BLaER1 (cell line): ENCODE results near the gene RIC1.
"Not testable (repeated sequence)": the region's sequence is repeated elsewhere in the genome, so short reads cannot be mapped to it uniquely, and the experiment has no call there.

Experiments used
- H3K27ac ChIP-seq: shearing (Covaris generic); formaldehyde crosslinking; 2 replicates; pipeline ENCODE4 v1.8.1; 2022
- H3K27me3 ChIP-seq: shearing (Covaris generic); formaldehyde crosslinking; 2 replicates; pipeline ENCODE4 v1.8.1; 2022
- H3K36me3 ChIP-seq: shearing (Covaris generic); formaldehyde crosslinking; 2 replicates; pipeline ENCODE4 v1.8.1; 2022
- H3K4me1 ChIP-seq: shearing (Covaris generic); formaldehyde crosslinking; 2 replicates; pipeline ENCODE4 v1.8.1; 2022
- H3K4me2 ChIP-seq: shearing (Covaris generic); formaldehyde crosslinking; 2 replicates; pipeline ENCODE4 v1.8.1; 2022
- H3K4me3 ChIP-seq: shearing (Covaris generic); formaldehyde crosslinking; 2 replicates; pipeline ENCODE4 v1.8.1; 2022
- H3K9ac ChIP-seq: shearing (Covaris generic); formaldehyde crosslinking; 2 replicates; pipeline ENCODE4 v1.8.1; 2022
- H3K9me3 ChIP-seq: shearing (Covaris generic); formaldehyde crosslinking; 2 replicates; pipeline ENCODE4 v1.8.1; 2022
- H4K20me1 ChIP-seq: shearing (Covaris generic); formaldehyde crosslinking; 2 replicates; pipeline ENCODE4 v1.8.1; 2022
- Cebpa-rat ChIP-seq: shearing (Covaris generic); IDR thresholded peaks from 2 replicates; pipeline ENCODE4 v1.8.1; 2022

Gene RIC1

GRCh38 chr9:5628530-5629311, at the start of gene RIC1:
Gene RIC1 (plus strand): TSS chr9:5629107. CDS start chr9:5629310, 203 bp downstream.
- peak within 1 kb of the TSS; percentile 94 for H3K27ac ChIP-seq
- H3K9ac ChIP-seq = peak within 1 kb of the TSS; percentile 95
- peaks cover 47% of the 10 kb centered on the region for H4K20me1 ChIP-seq
- no peaks in the 10 kb centered on the region for H3K27me3 ChIP-seq
- TF ChIP-seq Cebpa-rat = no peak
- peak within 1 kb of the TSS; percentile 90 for H3K4me3 ChIP-seq
- H3K4me1 ChIP-seq = peaks cover 41% of the 10 kb centered on the region
- H3K4me2 ChIP-seq = peak within 1 kb of the TSS; percentile 85
- peaks cover 7% of the 10 kb centered on the region for H3K9me3 ChIP-seq
- peaks cover 17% of the 10 kb centered on the region for H3K36me3 ChIP-seq

- Histone ChIP-seq H3K27me3 (no peaks in the 10 kb centered on the region), H4K20me1 (no peaks in the 10 kb centered on the region), H3K4me1 (peaks cover 65% of the 10 kb centered on the region), H3K27ac (no peak overlapping the region), H3K9ac (no peak overlapping the region), H3K4me2 (no peak overlapping the region), H3K36me3 (peaks cover 13% of the 10 kb centered on the region; the same call in 1 of the 2 replicates), H3K9me3 (peaks cover 3% of the 10 kb centered on the region; the same call in 1 of the 2 replicates), H3K4me3 (no peak overlapping the region)
- TF ChIP-seq Cebpa-rat = no peak
Measured at GRCh38 chr9:5579881-5580280, 49.0 kb upstream of the RIC1 start.

DNA sequence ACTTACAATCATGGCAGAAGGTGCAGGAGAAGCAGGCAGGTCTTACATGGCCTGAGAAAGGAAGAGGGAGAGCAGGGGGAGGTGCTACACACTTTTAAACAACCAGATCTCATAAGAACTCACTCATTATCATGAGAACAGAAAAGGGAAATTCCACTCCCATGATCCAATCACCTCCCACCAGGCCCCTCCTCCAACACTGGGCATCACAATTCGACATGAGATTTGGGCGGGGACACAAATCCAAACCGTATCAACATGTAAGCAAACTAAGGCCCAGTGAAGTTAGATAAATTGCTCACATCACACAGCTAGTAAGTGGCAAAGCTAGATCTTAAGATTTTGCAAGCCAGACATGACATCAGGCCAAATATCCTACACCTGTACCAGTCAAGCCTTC, 48.3 kb upstream of the RIC1 start:
- H3K36me3 ChIP-seq = 0 out of 2 replicates have a peak, but pooled peaks cover 10% of the 10 kb centered on the region
- no peaks in the 10 kb centered on the region for H3K27me3 ChIP-seq
- H3K9ac ChIP-seq = no peak overlapping the region
- peaks cover 65% of the 10 kb centered on the region for H3K4me1 ChIP-seq
- H4K20me1 ChIP-seq = no peaks in the 10 kb centered on the region
- no peaks in the 10 kb centered on the region for H3K9me3 ChIP-seq
- no peak overlapping the region for H3K4me3 ChIP-seq
- no peak for TF ChIP-seq Cebpa-rat
- H3K27ac ChIP-seq = no peak overlapping the region
- H3K4me2 ChIP-seq = no peak overlapping the region

DNA sequence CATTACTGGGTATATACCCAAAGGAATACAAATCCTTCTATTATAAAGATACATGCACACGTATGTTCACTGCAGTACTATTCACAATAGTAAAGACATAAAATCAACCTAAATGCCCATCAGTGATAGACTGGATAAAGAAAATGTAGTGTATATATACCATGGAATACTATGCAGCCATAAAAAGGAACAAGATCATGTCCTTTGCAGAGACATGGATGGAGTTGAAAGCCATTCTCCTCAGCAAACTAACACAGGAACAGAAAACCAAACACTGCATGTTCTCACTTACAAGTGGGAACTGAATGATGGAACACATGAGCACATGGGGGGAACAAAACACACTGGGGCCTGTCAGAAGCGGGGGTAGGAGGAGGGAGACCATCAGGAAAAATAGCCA, 47.2 kb upstream of the RIC1 start:
- Histone ChIP-seq H3K4me1 (peaks cover 66% of the 10 kb centered on the region), H3K4me2 (peak overlapping the region; percentile 20; the same call in 1 of the 2 replicates)
- not testable (repeated sequence) for H3K9me3 ChIP-seq, H3K4me3 ChIP-seq, H4K20me1 ChIP-seq, H3K27ac ChIP-seq, H3K9ac ChIP-seq, H3K27me3 ChIP-seq, H3K36me3 ChIP-seq

GRCh38 chr9:5582835-5583195, 46.1 kb upstream of the RIC1 start:
- H3K4me2 ChIP-seq = peak overlapping the region; percentile 80

GRCh38 chr9:5586391-5586802, 42.5 kb upstream of the RIC1 start:
- H3K36me3 ChIP-seq = no peaks in the 10 kb centered on the region
- H4K20me1 ChIP-seq = no peaks in the 10 kb centered on the region
- no peak overlapping the region for H3K4me3 ChIP-seq
- peaks cover 43% of the 10 kb centered on the region for H3K4me1 ChIP-seq
- H3K4me2 ChIP-seq = no peak overlapping the region; the same call in 1 of the 2 replicates
- no peaks in the 10 kb centered on the region for H3K27me3 ChIP-seq
- no peaks in the 10 kb centered on the region for H3K9me3 ChIP-seq
- no peak overlapping the region for H3K27ac ChIP-seq
- no peak for TF ChIP-seq Cebpa-rat
- H3K9ac ChIP-seq = no peak overlapping the region

More at GRCh38 chr9:5582835-5583195, 46.1 kb upstream of the RIC1 start:
- Histone ChIP-seq H3K4me1 (peaks cover 55% of the 10 kb centered on the region), H3K27me3 (no peaks in the 10 kb centered on the region), H3K4me3 (no peak overlapping the region), H3K9me3 (no peaks in the 10 kb centered on the region), H4K20me1 (no peaks in the 10 kb centered on the region), H3K27ac (peak overlapping the region; percentile 52; the same call in 1 of the 2 replicates), H3K9ac (no peak overlapping the region), H3K36me3 (0 out of 2 replicates have a peak, but pooled peaks cover 7% of the 10 kb centered on the region)
- TF ChIP-seq Cebpa-rat = no peak

- Histone ChIP-seq H3K9me3 (no peaks in the 10 kb centered on the region), H4K20me1 (no peaks in the 10 kb centered on the region), H3K9ac (no peak overlapping the region), H3K27me3 (no peaks in the 10 kb centered on the region), H3K4me2 (no peak overlapping the region), H3K27ac (no peak overlapping the region), H3K4me3 (no peak overlapping the region), H3K4me1 (peaks cover 42% of the 10 kb centered on the region), H3K36me3 (no peaks in the 10 kb centered on the region)
- TF ChIP-seq Cebpa-rat = no peak
Measured at GRCh38 chr9:5587024-5587423, 41.9 kb upstream of the RIC1 start.

DNA sequence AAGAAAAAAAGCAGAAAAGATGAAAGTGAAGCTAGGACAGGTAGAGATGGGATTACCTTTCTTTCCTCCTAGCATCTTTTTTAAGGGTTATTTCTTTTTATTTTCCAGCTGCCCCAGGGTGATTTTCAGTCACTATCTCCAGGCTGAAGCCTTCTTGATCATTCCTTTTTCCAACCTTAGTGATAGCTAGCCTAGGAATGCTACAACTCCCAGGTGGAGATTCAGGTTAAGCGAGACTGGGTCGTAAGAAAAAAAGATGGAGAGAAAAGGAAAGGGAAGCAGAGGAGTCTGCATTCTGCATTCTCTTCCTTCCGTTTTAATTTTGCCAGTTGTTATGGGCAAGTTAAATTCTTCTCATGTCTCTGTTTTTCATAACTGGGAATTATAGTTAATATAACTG, 36.7 kb upstream of the RIC1 start:
- Histone ChIP-seq H3K27me3 (no peaks in the 10 kb centered on the region), H3K9ac (no peak overlapping the region), H3K4me1 (peaks cover 47% of the 10 kb centered on the region), H4K20me1 (peaks cover 8% of the 10 kb centered on the region; the same call in 1 of the 2 replicates), H3K36me3 (0 out of 2 replicates have a peak, but pooled peaks cover 6% of the 10 kb centered on the region), H3K9me3 (no peaks in the 10 kb centered on the region), H3K4me2 (peak overlapping the region; percentile 5; the same call in 1 of the 2 replicates), H3K27ac (no peak overlapping the region), H3K4me3 (no peak overlapping the region)
- no peak for TF ChIP-seq Cebpa-rat

DNA sequence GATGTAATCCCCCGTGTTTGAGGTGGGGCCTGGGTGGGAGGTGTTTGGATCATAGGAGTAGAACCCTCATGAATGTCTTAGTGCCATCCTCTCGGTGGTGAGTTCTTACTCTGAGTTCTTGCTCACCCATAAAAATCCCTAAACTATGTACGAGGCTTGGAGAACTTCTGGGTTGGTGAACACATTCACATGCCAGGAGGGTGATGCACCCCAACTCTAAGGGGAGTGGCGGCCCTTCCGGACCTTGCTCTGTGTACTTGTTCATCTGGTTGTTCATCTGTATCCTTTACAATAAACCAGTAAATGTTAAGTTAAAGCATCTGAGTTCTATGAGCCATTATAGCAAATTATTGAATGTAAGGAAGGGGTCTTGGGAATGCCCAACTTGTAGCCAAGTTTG, 36.0 kb upstream of the RIC1 start:
- Histone ChIP-seq H3K4me2 (no peak overlapping the region), H3K36me3 (0 out of 2 replicates have a peak, but pooled peaks cover 6% of the 10 kb centered on the region)

DNA sequence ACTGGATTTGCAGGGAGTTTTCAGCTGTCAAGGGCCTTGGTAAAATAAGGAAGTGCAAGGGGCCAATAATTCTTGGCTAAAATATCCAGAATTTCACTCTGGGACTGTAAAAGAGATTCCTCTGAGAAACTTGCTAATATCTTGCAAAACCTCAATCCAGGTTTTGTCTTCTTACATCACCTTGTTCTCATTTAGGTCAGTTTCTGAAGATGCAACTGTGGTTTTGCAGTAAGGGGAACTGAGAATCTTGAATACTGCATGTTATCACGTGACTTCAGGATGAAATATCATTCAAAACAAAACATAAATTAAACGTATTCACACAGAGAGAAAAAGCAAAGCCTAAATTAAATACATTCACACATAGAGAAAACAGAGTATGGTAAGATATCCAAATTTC, 35.0 kb upstream of the RIC1 start:
- Histone ChIP-seq H3K9ac (no peak overlapping the region), H3K9me3 (no peaks in the 10 kb centered on the region), H3K27me3 (no peaks in the 10 kb centered on the region), H3K27ac (no peak overlapping the region), H3K4me1 (peaks cover 48% of the 10 kb centered on the region), H3K4me3 (no peak overlapping the region), H4K20me1 (peaks cover 8% of the 10 kb centered on the region; the same call in 1 of the 2 replicates), H3K36me3 (peaks cover 7% of the 10 kb centered on the region), H3K4me2 (peak overlapping the region; percentile 1; the same call in 1 of the 2 replicates)
- TF ChIP-seq Cebpa-rat = no peak

More for the DNA sequence above, 36.0 kb upstream of the RIC1 start:
- Histone ChIP-seq H4K20me1 (peaks cover 8% of the 10 kb centered on the region; the same call in 1 of the 2 replicates), H3K27ac (no peak overlapping the region), H3K9me3 (no peaks in the 10 kb centered on the region), H3K4me1 (peaks cover 48% of the 10 kb centered on the region), H3K4me3 (no peak overlapping the region), H3K27me3 (no peaks in the 10 kb centered on the region), H3K9ac (no peak overlapping the region)
- TF ChIP-seq Cebpa-rat = no peak
